Amniotic stem cell (primary cell): ENCODE data around the gene KIAA0930.

Experiments
- DNase-seq: peaks from one replicate; lab custom pipeline; 2025; lab: John Stamatoyannopoulos, UW

The KIAA0930 gene

DNA sequence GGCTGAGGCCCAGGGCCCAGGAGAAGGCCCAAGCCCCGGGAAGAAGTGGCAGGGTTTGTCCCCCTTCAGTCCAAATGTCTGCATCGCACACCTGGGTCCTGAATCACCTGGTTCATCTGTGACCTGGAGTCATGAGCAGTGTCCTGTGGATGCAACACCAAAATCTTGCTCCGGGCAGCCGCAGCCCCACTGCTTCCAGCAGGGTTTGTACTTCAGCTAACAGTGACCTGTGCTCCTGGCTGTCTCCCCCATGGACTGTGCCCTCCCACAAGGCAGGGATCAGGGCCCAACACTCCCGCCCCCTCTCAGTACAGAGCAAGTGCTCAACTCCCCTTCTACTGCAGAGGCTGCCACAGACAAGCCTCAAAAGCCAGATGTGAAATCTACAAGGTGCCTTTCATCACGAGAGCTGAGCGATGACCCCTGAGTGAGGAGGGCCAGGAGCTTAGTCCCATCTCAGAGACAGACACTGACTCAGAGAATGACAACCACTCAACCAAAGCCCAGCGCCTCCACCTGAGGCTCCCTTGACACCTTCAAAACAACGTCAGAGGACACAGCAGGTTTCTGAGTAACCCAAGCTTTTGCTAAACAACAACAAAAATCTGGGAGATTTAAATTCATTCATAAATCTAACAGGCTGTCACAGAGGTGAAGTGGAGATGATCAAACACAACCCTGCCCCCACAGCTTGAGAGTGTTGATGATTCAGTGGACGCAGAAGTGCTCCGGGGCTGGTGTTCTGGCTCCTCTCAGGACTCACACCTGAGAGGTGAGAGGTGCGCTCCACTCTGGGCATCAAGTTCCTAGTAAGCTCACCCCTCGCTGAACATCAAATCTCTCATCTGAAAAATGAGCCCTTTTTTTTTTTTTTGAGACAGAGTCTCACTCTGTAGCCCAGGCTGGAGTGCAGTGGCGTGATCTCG lies 3.4 kb downstream of the KIAA0930 start:
- DNase-seq: no peak

DNA sequence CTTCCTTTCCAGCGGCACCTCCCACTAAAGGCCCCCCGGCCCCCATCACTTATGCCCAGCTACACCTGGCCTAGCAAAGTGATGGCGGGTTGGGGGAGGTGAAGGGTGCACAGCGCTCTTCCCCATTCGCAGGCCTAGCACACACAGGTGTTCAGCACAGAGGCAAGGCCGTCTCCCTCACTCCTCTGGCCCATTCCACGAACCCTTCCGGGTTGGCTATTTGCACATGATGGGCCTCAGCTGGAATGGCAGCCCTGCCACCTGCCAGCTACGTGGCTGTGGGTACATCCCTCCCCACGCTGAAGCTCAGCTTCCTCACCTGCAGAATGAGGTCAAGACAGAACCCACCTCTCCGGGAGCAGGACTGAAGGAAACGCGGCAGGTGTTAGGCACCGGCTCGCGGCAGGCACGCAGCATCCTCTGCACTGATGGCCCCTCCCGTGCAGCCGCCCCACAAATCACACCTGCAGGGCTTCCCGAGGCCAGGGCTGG lies 4.8 kb downstream of the KIAA0930 start:
- no peak for DNase-seq

DNA sequence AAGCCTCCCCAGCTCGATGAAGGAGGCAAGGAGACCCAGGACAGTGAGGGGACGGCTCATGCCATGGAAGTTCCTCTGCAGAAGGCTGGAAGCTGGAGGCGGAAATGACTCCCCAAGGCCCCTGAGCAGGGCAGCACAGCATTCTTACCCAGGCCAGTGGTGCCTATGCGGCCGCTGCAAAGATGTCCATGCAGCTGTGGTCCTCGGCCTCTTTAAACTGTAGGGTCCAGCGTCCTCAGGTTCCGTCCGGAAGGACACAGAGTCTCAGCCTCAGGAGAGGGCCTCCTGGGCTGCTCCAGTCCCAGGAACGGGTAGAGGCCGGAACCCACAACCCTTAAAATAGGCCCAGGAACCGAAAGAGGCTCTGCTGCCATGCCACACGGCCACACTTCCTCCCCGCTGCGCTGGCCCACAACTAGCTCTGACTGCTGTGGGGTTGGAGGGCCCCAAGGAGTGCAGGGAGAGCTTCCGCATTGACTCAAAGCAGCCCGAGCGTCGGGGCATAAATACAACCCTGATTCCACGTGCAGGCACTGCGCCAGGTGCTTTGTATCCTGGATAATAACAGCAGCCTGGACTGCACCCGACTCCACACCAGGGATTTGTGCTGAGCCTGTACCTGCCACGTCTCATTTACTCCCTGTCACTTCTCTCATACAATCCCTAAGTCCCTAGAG lies 5.5 kb downstream of the KIAA0930 start:
- no peak for DNase-seq

DNA sequence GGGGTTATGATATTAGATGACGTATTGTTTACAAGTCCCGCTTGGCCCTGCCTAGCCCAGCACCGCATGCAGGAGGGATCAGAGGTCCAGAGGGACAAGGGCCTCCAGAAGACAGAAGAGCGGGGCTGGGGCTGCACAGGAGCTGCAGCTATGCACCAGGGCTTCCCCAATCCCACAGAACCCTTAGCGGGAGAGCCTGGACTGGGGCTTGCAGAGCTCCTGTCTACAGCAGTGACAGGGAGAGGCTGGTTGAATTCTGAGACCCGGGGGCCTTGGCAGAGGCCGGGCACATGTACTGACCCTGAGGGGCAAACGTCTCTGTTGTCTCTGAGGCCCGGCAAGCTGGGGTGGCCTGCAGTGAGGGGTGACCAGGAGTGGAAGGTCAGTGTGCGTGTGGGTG lies 6.9 kb downstream of the KIAA0930 start:
- DNase-seq: no peak

DNA sequence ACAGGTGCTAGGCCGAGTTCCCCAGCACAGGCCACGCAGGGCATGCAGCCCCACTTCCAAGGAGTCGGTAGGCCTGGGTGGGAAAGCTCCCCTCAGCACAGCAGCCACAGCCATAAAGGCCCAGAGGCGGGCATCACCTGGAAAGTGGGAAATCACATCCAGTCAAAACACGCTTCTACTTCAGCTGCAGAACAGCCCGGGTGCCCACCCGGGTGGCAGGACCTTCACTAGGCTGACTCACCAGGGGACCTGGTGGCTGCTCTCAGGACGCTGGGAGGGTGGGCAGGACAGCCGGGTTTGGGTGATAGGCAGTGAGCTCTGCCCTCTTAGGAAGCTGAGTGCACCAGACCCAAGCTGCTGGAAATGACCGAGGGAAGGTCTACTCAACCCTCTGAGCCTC lies 7.3 kb downstream of the KIAA0930 start:
- DNase-seq: no peak

DNA sequence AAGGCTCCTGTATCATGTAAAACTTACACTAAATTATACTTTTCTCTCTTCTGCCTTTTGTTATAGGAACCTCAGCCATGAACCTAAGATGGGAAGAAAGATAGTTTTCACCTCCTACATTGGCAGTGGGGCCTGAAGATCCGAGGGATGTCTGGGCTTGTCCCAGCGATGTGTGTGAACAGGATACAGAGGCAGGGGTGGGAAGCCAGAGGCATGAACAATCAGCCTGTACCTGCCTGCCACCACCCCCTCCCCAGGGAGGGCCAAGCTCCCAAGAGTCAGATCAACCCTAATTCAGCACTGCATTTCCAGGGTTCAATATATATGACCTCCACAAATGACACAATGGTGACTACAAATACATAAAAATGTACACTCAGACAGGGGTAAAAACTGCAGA lies 9.4 kb downstream of the KIAA0930 start:
- DNase-seq: no peak

DNA sequence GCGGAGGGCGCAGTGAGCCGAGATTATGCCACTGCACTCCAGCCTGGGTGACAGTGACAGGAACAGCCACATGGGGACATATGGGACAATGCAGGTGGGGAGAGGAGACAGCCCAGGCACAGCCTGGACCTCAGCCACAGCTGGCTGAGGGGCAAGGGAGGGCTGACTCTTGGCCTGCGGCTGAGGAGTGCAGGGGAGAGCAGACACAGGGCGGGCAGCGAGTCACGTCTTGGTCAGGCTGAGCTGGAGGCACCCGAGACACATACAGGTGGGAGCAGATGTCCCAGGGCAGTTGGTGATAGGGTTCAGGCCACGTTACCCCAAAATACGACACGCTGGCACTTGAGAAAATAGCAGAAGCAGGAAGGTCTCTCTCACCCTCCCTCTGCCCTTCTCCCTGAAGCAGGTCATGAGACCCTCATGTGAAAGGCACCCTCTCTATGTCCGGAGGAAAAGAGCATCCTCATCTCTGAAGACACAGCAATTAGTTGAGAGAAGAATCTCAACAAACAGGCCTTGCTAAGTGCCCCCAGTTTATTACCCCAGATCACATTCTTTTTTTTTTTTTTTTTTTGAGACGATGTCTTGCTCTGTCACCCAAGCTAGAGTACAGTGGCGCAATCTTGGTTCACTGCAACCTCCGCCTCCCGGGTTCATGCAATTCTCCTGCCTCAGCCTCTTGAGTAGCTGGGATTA lies 10.5 kb downstream of the KIAA0930 start:
- DNase-seq: no peak

DNA sequence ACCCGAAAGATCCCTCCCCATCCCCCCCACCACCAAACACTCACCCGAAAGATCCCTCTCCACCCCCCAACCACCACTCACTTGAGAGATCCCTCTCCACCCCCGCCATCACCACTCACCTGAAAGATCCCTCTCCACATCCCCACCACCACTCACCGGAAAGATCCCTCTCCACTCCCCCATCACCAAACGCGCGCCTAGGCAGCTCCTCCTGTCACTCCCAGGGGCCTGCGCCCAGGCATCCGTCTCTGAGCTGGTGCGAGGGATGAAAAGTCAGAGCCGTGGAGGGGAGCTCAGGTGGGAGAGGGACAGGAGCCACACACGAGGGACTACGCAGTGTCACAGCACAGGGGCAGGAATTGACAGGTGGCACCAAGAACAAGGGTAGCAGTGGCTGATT lies 11.5 kb downstream of the KIAA0930 start:
- no peak for DNase-seq

DNA sequence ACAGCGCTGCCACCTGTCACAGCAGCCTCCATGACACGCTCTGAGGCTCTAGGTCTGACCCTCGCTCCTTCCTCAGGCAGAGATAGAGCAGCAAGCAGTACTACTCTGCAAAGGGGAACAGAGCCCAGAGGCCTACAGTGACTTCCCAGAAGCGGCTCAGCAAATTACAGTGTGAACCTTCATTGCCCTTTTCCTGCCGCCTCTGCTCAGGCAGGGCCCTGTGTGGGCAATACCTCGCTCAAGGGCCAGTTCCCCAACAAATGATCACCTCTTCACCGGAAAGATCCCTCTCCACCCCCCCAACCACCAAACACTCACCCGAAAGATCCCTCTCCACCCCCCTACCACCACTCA lies 12.3 kb downstream of the KIAA0930 start:
- DNase-seq: no peak

DNA sequence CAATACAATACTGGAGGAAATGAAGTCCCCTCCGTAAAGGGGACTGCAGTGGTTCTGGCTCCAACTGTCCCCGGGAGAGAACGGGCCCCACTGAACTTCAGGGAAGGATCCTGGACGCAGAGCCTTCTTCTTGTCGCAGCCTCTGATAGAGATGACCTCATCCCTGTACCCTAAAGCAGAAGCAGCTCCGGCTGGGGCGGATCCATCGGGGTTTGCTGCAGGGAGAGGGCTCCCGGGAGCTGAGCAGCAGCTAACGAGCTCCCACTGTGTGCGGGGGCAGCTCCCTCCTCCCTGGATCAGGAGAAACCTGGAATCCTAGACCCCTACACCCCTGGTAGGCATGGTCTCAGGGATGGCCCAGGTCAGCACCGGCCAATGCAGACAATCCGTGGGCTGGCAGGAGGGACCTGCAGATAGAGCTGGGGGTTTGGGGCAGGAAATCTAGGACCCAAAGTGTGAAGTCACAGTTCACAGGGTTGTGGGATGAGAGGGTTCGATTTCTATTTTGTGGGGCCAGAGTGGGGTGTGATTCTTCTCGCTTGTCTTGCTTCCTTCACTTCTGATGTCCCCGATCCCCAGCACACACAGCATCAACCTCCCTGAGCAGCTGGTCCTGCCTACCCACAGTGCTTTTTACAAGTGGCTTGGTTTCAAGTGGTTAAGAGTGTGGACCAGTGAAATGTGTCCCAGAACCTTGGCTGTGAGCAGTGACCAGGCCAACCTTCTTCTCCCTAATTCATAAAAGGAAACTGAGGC lies 12.9 kb downstream of the KIAA0930 start:
- no peak for DNase-seq

DNA sequence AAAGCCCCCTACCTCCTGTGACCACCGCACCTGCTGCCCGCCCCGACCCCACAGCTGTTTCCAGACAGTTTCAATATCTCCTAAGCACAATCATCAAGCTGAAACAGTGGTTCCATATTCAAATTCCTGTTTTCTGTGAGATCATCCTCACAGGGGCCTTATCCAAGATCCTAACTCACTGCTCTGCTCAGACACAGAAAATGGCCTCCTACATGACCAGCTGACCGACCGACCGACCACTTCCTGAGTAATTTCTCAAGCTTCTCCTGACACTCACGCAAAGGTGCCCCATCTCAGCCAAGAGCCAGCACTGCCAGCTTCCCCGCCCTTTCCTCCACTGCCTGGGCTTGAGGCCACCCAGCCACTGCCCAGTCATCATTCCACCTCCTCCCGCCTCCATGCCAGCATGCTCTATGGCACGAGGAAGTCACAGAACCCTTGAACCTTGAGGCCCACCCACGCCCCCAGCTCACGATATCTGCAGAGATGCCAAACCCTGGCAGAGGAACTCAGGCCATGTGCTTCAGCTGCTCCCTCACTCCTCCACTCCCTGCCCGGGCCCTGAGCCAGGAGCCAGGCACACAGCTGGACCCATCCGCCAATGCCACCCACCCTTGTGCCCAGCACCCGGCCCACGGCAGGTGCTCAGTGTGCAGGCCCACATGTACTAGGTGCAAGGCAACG lies 14.0 kb downstream of the KIAA0930 start:
- DNase-seq: no peak

DNA sequence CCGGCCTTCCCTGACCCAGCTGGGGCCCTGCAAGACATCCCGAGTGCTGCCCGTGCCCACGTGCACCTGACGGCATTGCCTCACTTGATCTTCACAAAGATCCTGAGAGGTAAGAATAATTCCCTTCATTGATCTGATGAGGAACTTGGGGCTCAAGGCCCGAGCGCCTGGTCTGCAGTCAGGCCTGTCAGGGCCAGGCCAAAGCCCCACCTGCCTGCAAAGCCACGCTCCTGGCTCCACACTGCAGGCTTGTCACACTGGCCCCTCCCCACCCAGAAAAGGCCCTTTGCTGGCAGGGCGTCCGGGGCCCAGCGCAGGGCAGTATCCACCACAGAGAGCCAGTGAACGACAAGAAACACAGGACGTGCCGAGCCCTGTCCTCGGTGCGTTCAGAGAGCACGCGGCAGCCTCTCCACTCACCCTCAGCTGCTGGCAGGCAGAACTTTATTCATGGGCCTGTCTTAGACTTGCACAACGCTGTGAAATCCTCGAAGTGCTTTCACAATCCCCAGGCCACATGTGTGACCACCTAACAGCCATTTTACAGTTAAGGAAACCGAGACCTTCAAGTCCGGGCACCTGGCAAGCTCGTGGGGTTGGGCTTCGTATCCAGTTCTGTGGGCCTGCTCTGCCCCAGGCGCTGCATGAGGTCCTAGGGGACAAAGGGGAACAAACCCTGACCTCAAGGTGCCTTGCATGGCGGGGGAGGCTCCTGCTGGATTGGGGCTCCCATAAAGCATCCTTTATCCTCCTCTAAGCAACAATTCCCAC lies 14.8 kb downstream of the KIAA0930 start:
- DNase-seq: no peak

DNA sequence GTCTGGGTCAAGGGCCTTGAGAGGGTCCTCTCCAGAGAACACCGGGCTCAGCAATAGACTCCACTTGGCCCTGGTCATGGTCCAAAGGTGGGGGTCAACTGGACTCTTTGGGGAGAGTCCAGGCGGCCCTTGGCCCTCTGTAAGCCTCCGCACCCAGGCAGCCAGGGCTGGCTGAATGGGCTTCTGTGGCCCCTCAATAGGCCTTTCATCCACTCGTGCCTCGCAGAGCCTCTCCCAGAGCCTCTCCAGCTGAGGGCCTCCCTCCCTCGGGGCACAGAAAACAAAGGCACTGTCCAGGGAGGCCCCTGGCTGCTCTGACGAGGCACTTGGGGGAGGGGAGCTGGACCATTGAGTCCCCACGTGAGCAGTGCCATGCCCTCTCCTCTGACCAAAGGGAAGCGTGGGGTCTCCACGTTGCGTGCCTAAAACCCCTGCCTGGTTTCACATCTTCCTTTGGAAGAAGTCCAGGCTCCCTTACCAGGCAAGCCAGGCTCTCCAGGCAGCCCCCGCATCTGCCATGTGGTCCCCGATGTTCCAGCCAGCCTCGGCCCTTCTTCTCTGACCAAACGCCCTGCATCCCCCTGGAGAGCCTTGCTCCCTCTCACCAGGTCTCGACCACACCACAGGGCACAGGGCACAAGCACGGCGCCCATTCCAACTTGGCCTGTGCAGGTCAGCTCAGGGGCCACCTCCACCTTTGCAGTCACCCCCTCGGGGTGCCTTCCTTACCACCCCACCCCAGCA lies 15.5 kb downstream of the KIAA0930 start:
- no peak for DNase-seq

DNA sequence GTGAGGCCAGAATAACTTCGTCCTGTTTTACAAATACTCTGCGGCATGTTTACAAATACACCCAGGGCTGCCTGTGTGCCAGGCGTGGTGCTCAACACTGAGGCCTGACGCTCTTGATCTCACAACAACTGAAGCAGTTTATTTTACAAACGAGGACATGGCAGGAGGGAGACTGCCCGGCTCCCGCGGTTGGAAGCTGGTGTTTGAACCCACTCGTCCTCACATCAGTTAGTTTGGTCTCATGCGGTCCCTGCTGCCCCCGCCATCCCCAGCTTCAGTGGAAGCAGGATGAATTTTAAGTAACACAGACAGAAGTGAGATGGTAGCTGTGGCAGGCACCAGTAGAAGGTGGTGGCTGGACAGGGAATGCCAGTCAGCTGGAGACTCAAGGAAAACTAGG lies 16.4 kb downstream of the KIAA0930 start:
- DNase-seq: no peak

DNA sequence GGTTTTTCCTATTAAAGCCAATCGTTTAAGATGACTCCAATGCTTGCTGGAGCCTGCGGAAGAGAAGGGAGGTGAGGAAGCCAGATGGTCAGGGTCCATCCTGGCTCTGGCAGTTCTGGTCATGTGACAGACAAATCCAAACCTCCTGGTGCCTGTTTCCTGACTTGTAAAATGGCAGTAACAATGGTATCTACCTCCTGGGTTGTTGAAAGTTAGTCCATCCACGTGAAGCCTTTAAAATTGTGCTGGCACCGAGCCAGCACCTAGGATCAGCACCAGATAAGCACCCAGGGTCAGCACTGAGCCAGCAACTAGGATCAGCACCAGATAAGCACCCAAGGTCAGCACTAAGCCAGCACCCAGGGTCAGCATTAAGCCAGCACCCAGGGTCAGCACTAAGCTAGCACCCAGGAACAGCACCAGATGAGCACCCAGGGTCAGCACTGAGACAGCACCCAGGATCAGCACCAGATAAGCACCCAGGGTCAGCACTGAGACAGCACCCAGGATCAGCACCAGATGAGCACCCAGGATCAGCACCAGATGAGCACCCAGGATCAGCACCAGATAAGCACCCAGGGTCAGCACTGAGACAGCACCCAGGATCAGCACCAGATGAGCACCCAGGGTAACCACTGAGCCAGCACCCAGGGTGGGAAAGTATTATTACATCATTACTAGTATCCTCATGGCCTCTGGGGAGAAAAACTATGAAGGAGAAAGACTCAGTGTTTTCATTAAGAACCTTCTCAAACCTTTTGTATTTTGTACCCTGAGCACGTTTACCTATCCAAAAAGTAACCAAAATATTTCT lies 17.2 kb downstream of the KIAA0930 start:
- no peak for DNase-seq

DNA sequence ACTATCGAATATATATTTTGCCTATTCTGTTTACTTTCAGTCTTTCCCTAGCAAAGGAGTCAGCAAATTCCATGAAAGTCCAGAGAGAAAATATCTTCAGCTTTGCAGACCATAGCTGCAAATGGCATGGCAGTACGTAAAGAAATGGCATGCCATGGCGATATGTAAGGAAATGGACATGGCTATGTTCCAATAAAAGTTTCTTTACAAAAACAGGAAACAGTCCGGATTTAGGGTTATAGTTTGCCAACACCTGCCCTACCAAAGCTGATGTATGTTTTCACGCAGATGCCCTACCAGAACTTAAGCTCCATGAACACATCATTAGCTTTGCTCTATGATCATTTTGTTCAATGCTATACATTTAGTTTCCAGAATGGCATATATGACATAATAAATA lies 19.5 kb downstream of the KIAA0930 start:
- no peak for DNase-seq

DNA sequence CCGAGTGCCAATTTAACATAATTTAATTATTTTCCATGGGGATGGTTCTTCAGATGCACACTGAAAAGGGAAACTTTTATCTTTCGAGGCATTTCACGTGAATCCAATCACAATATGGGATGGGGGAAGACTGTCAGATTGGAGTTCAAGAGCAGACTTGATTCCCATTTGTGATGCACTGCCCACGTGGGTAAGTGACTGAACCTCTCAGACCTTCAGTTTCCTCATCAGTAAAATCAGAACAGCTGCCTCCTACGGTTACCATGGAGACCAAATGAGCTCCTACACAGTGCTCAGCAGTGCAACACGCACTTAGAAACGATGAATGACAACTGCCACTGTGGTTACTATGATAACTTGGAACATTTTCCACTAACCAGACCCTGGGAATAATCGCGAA lies 21.7 kb downstream of the KIAA0930 start:
- no peak for DNase-seq

DNA sequence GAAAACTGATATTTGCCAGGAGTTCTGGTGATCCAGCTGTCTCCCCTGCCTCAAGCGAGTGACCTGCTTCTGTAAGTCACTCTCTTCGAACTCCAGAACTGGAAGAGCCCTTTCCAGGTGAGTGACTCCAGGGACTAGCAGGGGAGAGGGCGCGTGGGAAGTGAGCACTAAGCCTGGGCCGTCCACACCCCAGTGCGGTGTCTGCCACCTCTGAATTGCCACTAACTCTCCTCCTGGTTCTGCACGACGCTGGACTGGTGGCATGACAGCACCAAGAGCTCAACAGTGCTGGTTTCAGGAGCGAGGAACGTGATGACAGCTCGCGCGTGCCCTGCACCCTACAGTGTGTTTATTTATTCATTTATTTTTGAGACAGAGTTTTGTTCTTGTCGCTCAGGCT lies 22.9 kb downstream of the KIAA0930 start:
- no peak for DNase-seq

DNA sequence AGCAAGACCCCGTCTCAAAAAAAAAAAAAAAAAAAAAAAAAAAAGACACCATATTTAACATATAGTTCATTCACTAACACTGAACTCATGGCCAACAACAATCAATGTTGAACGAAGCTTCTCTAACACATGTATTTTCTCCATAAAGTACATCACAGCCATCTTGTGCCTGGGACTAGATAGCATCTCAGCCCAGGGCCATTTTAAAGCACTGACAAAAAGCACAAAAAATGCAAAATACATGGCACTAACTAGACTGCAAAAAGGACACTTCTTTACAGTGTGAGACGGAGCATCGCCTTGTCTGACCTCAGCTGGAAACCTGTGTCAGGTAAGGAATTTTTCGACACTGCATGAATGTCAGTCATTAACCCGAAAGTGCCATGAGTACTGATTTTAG lies 23.3 kb downstream of the KIAA0930 start:
- no peak for DNase-seq
